ENCODE results near the gene PSMF1.

DNA sequence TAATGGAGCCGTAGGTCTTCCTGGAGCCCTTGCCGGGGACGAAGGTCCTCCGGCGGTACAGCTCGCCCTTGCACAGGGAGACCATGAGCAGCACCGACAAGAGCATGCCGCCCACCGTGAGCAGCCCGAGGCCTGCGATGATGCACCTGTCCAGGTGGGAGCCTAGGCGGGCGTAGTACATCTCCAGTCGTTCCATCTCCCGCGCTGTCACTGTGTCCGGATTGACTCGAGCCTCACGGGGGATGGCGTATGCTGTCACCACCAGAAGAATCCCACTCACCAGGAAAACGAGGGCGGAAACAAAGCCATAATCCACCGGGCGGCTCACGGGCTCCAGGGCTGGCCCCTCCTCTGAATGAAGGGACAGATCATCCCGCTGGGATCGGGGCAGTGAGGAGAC is 62.5 kb downstream of the PSMF1 start:
- TF ChIP-seq, protein P1, sequence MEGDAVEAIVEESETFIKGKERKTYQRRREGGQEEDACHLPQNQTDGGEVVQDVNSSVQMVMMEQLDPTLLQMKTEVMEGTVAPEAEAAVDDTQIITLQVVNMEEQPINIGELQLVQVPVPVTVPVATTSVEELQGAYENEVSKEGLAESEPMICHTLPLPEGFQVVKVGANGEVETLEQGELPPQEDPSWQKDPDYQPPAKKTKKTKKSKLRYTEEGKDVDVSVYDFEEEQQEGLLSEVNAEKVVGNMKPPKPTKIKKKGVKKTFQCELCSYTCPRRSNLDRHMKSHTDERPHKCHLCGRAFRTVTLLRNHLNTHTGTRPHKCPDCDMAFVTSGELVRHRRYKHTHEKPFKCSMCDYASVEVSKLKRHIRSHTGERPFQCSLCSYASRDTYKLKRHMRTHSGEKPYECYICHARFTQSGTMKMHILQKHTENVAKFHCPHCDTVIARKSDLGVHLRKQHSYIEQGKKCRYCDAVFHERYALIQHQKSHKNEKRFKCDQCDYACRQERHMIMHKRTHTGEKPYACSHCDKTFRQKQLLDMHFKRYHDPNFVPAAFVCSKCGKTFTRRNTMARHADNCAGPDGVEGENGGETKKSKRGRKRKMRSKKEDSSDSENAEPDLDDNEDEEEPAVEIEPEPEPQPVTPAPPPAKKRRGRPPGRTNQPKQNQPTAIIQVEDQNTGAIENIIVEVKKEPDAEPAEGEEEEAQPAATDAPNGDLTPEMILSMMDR (IDR thresholded peaks at IDR 0.05) = no peak
- no peak for TF ChIP-seq POLR2A (IDR thresholded peaks at IDR 0.05)
